ENCODE data around the gene NTS. TPM values are rescaled to one million over a fixed set of nuclear protein-coding genes. Genes with fewer than 3 reads are reported as not detected.

Gene NTS
- total RNA-seq, 6 experiments from 2014 or later, result 0.24 to 0.56 (median 0.37) TPM; not detected in 2

DNA sequence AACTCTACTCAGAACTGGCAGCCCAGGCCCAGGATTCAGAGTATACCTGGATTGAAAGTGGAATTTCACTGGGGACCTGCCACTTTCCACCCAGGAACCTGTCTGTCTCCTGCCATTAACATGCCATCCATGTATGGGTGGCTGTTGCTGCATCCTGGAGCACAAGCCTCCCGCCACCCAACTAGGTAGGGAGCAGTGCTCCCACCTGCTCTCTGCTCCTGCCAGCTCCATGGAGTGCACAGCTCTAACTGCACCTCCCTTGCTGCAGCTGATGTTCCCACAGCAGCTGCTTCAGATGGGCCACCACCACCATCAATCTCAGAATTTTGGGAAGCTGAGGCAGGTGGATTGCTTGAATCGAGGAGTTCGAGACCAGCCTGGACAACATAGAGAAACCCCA, 17.1 kb upstream of the NTS start:
- TF ChIP-seq, protein P1, sequence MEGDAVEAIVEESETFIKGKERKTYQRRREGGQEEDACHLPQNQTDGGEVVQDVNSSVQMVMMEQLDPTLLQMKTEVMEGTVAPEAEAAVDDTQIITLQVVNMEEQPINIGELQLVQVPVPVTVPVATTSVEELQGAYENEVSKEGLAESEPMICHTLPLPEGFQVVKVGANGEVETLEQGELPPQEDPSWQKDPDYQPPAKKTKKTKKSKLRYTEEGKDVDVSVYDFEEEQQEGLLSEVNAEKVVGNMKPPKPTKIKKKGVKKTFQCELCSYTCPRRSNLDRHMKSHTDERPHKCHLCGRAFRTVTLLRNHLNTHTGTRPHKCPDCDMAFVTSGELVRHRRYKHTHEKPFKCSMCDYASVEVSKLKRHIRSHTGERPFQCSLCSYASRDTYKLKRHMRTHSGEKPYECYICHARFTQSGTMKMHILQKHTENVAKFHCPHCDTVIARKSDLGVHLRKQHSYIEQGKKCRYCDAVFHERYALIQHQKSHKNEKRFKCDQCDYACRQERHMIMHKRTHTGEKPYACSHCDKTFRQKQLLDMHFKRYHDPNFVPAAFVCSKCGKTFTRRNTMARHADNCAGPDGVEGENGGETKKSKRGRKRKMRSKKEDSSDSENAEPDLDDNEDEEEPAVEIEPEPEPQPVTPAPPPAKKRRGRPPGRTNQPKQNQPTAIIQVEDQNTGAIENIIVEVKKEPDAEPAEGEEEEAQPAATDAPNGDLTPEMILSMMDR (IDR thresholded peaks at IDR 0.05), result no peak
- TF ChIP-seq POLR2A (IDR thresholded peaks at IDR 0.05), result no peak
- Histone ChIP-seq H3K4me3 (no peak overlapping the region), H3K4me1 (no peaks in the 10 kb centered on the region), H3K27ac (no peak overlapping the region), H3K36me3 (no peaks in the 10 kb centered on the region), H3K27me3 (no peaks in the 10 kb centered on the region), H3K9me3 (no peaks in the 10 kb centered on the region)
- intact Hi-C loops (cut with DNase I), result no loop called here
- 57% methylated on average over 2 of the region's 3 CpGs for WGBS (ENCODE audit: insufficient coverage, low coverage, low lambda C conversion rate, missing lambda C conversion rate)
- ATAC-seq (no peak), DNase-seq (no peak)

DNA sequence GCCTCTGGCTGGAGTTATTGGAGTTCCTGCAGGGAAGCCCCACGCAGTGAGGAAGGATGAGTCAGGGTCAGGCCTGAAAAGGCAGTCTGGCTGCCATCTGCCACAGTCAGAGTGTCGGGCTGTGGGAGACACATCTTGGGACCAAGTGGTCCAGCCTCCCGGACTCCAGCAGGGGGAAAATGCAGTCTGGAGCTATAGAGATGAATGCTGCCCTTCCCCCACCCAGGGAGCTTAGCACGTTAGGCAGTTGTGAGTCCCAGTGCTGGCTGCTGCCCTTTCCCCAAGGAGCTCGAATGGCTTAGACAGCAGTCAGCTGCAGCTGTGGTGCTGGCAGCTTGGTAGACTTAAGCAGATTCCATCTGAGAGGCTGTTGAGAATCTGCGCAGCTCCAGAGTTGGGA, 8.2 kb upstream of the NTS start:
- Histone ChIP-seq H3K27ac (no peak overlapping the region), H3K9me3 (no peaks in the 10 kb centered on the region), H3K36me3 (no peaks in the 10 kb centered on the region), H3K4me1 (no peaks in the 10 kb centered on the region), H3K27me3 (no peaks in the 10 kb centered on the region), H3K4me3 (no peak overlapping the region)
- WGBS (ENCODE audit: insufficient coverage, low coverage, low lambda C conversion rate, missing lambda C conversion rate), result 75% methylated on average over 1 of the region's 6 CpGs
- intact Hi-C loops (cut with DNase I), result no loop called here
- TF ChIP-seq, protein P1 (IDR thresholded peaks at IDR 0.05), result no peak
- TF ChIP-seq POLR2A (IDR thresholded peaks at IDR 0.05), result no peak
- ATAC-seq (no peak), DNase-seq (no peak)

DNA sequence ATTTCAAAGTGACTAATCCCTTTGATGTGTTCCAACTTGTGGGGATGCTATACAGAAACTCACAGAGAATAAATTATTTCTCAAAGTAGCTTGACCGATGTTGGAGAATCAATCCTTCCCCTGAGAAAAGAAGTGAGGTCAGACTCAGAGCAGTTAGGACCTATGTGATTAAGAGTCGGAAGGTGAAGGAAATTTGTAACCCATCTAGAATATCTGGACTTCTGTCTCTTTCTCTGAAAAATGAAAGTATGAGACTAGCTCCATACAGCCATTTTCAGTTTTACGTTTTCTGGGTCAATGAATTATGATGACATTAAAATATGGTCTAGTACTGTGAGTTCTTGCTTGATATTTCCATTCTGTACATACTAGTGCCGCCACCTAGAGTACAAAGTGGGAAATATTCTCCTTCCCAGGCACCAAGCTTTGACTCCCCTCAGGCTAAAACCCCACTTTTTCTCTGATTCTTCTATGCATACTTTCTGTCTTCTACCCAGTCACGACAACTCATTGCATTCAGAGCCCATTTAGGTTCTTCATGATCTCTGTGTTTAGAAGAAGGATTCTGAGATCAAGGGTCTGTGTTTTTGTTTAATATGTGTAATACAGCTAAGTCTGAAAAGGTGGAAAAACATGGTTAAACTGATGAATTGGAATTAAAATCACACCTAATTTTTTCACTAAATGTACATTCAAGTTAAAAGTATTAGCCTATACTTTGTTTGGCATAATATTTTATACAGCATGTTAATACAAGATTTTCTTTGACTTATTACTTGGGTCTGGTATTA, 6.9 kb upstream of the NTS start:
- Histone ChIP-seq H3K36me3 (no peaks in the 10 kb centered on the region), H3K27me3 (no peaks in the 10 kb centered on the region), H3K27ac (no peak overlapping the region), H3K9me3 (no peaks in the 10 kb centered on the region), H3K4me3 (no peak overlapping the region), H3K4me1 (no peaks in the 10 kb centered on the region)
- ATAC-seq, result peak; percentile 78 to 89 (median 83)
- intact Hi-C loops (cut with DNase I), result no loop called here
- no peak for DNase-seq
- WGBS (ENCODE audit: insufficient coverage, low coverage, low lambda C conversion rate, missing lambda C conversion rate), result 22% methylated on average over 5 of the region's 5 CpGs
- TF ChIP-seq POLR2A (IDR thresholded peaks at IDR 0.05), result no peak
- TF ChIP-seq, protein P1 (IDR thresholded peaks at IDR 0.05), result peak; percentile 69 to 83 (median 76)

DNA sequence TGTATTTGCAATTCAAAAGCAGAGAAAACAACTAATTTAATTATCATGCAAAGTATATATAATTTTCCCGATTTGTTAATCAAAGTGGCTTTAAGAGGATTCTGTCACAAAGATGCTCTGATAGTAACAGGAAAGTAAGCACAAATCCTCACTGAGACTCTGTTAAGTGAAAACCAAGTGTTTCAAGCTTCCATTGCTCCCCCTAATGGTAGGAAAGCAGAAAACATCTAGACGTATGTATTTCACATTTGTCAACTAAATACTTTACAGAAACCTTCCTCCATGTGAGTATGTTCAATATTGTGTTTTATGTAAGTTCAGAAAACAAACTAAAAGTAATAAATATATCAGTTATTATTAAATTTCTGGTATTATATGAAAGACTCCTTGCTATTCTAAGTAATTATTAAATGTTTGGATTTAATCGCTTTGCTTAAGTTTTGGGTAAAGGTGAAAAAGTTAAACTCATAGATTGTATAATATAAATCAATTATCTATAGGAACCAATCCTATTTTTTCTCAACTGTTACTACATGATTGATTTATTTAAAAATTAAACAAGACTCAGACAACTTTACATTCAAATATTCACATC, 1.5 kb upstream of the NTS start:
- DNase-seq (no peak), ATAC-seq (peak; percentile 77 to 91 (median 78))
- Histone ChIP-seq H3K27ac (no peak overlapping the region), H3K9me3 (no peaks in the 10 kb centered on the region), H3K36me3 (no peaks in the 10 kb centered on the region), H3K4me3 (no peak overlapping the region), H3K4me1 (no peaks in the 10 kb centered on the region), H3K27me3 (no peaks in the 10 kb centered on the region)
- 28% methylated on average over 3 of the region's 3 CpGs for WGBS (ENCODE audit: insufficient coverage, low coverage, low lambda C conversion rate, missing lambda C conversion rate)
- TF ChIP-seq, protein P1 (IDR thresholded peaks at IDR 0.05), result peak; percentile 55 to 74 (median 72)
- TF ChIP-seq POLR2A (IDR thresholded peaks at IDR 0.05), result no peak
- intact Hi-C loops (cut with DNase I), result loop anchor here in 1 of 2 donors (10.0 kb wide), 1 partner anchor 398 kb away; no protein-coding TSS in a partner anchor

Data from right lobe of liver (tissue), 6 donors.